Body of pancreas (tissue), 4 donors: ENCODE measurements around the gene CST8.

Source experiments
- CTCF ChIP-seq, 7 experiments: fragments of 450-650 bp in 4 of 7; fragments of 200-600 bp in 3 of 7; sonication (generic) in 3 of 7; IDR thresholded peaks; one replicate each; pipeline ENCODE4 v1.5.1; 2016 to 2019; ENCODE audit warnings: antibody characterized with exemption in 7 of 7
- POLR2A ChIP-seq, 3 donors: fragments of 450-650 bp; IDR thresholded peaks; one replicate each; pipeline ENCODE4 v1.6.1; 2016; ENCODE audit warnings: antibody characterized with exemption in 3 of 3, mild to moderate bottlenecking in 2 of 3

GRCh38 chr20:23515250-23515939 lies 24.5 kb downstream of the CST8 start:
- TF ChIP-seq CTCF (IDR thresholded peaks at IDR 0.05) (no peak), POLR2A (IDR thresholded peaks at IDR 0.05) (no peak)
